Activated CD4-positive, alpha-beta T cell treated with anti-CD3 and anti-CD28 coated beads, Interleukin-2, amount 50 U/mL, for 1 hour (primary cell): ENCODE data around the gene PSG5.
"Not testable (repeated sequence)": the region's sequence is repeated elsewhere in the genome, so short reads cannot be mapped to it uniquely, and the experiment has no call there.

Source experiments
- DNase-seq: peaks from one replicate; pipeline ENCODE4 v3.0.0-alpha.2; 2020

The PSG5 gene

DNA sequence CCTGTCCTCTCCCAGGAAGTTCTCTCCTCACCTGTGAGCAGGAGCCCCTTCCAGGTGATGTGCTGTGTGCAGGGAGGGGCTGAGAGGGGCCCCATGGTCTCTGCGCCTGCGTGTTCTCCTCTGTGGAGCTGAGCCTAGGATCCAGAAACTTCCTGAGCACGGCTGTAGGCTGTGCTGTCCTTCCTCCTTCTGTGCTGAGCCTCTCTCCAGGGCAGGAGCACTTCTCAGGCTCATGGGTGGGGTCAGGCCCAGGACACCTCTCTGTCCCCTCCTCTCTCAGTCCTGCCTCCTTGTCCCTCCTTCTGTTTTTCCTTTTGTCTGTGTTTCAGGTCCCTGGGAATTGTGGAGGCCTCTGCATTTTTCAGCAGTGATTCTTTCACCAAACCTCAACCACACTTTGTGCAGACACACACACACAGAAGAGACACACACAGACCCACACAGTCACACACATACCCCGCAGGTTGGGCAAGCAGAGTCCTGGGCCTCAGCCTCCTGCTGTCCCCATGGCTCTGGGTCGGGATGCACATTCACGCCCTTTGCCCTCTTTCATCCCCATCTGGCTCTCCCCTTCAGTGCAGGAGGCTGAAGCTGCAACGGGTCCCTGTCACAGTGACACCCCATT is at the start of gene PSG5:
Gene PSG5 (minus strand): TSS at position 226 of the 625 bp plus-strand sequence. CDS start 131 bp downstream, at position 95.
- not testable (repeated sequence) for DNase-seq

DNA sequence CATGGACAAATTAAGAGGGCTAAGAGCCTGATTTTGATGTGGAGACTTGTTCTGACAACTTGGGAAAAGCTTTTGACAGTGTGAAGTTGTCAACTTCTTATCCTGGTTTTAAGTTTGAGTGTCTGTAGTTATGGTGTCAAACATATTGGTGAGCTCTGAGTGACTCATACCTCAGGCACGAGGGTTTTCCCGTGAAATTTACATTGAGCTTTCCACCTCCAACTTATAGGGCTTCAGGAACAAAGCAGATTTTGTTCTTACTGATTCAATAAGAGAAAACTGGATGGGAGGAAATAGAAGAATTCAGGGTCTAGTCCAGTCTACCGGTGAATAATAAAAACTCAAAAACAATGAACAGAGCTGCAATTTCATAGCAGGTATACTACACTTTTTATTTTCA is 49.4 kb upstream of the PSG5 start:
- DNase-seq, result not testable (repeated sequence)

DNA sequence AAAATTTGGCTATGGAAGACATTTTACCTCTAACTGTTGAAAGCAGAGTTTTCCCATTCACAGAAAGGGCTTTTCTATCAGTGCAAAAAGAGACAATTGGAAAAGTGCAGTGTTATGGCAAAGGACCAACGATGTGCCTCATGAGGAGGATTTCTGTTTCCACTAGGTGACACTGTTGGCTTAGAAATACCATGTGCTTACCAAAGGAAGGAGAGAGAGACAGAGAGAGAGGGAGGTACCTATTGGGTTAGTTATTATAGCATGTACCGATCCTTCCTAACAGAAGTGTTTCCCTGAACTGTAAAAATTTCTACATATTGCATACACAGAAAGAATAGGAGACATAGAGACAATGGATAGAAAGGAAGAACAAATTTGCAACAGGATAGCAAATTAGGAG is 43.0 kb upstream of the PSG5 start:
- no peak for DNase-seq

DNA sequence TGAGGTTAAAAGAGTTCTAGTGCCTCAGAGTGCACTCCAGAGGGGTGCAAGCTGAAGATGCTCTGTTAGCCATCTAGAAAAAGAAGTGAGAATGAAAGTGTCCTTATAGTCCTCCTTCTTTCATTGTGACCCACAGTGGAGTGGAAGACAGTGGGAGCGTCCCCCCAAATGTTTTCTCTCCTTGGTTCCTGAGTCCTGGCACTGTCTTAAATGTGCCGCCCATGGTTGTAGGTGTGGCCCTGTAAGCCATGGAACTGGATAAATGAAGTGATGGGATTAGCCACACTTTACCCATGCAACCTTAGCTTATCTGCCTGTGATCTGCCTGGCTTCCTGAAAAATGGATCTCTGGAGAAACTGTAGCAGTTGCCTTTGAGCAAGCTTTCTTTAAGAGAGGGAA is 42.4 kb upstream of the PSG5 start:
- DNase-seq, result not testable (repeated sequence)

DNA sequence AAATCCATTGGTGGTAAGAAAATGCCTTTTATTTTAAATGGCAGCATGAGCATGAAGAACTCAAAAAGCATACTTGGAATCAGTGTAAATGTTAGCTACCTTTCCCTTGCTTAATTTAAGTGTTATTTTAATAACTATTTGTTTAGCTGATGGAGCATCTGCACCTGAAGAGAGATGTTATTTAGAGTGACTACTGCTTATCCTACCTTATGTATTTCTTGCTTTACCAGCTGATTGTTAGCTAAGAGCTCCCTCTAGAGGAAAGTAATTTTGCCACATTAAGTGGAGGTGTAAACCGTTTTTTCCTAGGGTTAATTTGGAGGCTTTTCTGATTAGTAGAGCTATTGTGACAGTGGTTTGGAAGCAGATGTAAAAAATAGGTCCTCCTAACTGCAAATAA is 40.6 kb upstream of the PSG5 start:
- DNase-seq, result not testable (repeated sequence)

DNA sequence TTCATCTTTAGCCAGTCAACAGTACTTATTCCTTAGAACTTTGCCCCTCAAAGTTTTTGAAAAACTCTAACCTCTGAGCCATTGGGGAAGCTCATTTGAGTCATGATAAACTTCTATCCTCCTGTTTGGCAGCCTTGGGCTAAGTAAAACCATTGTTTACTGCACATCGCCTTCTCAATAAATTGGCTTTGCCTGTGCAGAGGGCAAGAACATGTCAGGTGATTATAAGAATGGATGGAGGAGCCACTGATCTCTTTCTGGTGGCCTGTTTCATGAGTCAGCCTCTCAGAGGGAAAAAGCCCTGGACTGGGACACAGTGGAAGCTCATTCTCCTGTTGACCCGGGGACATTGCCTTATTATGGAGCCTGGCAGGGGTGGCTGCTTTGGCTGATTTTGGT is 38.5 kb upstream of the PSG5 start:
- no peak for DNase-seq

DNA sequence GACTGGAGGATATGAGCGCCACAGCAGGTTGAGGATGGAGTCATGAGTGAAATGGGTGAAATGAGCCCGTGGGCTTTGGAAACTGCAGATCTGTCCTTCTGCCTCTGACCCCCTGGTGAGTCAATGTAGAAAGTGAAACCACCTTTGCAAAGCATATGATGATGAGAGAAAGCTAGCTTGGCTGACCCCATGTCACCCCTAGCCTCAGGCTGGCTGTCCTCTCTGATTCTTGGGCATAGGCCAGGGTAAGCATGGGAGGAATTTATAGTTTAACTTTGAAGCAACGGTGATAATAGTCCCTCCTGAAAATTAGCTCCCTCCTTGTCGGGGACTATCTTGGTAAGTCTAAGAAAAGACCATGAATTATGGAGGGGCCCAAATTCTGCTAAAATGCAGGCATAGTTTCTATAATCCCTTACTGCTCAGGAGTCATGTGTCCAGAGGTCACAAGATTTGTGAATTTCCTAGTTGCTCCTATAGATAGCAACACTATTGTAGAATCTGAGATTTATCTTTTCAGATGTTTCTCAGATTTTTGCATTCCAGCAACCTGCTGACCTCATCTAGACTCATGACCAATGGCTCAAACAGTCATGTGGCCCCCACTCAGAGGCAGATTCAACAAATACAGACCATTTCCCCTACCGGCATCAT is 38.0 kb upstream of the PSG5 start:
- DNase-seq, result not testable (repeated sequence)

DNA sequence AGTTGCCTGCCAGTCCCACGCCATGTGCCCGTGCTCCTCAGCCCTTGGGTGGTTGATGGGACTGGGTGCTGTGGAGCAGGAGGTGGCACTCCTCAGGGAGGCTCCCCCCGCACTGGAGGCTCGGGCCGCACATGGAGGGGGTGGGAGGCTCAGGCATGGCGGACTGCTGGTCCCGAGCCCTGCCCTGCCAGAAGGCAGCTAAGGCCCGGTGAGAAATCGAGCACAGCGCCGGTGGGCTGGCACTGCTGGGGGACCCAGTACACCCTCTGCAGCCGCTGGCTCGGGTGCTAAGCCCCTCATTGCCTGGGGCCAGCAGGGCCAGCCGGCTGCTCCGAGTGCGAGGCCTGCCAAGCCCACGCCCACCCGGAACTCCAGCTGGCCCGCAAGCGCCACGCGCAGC is 35.6 kb upstream of the PSG5 start:
- not testable (repeated sequence) for DNase-seq

DNA sequence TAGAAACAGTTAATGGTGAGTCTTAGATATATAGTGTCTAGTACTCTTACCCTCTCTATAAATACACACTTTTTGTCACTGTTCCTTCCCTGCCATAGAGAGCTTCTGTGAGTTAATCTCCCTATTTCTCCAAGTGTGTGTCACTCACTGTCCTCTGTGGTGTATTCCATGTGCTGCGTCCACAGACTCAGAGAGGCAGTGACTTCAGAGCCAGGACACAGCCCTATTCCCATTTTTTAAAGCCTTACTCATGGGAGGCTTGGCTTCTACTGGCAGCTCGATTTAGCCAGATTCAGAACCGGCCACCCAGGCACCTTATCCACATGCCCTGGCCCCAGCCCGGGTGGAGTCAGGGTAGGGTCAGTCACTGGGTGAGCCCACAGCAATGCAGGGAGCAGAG is 32.8 kb upstream of the PSG5 start:
- DNase-seq, result not testable (repeated sequence)

DNA sequence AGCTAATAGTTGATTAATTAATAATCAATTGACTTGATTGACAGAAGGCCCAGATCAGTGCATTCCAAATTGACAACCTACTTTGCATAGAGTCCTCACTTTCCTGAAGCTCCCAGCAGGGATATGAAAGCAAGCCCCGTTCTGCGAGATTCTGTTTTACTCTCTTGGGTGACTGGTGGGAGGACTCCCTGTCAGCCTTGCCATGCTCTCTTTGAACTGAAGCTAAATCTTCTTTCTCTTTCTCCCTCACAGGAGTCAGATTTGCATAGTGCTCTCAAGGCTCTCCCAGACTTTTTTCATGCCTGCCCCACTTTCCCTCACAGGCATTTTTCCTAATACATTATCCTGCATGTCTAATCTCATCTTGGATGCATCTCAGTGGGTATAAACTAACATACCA is 29.5 kb upstream of the PSG5 start:
- DNase-seq, result not testable (repeated sequence)

DNA sequence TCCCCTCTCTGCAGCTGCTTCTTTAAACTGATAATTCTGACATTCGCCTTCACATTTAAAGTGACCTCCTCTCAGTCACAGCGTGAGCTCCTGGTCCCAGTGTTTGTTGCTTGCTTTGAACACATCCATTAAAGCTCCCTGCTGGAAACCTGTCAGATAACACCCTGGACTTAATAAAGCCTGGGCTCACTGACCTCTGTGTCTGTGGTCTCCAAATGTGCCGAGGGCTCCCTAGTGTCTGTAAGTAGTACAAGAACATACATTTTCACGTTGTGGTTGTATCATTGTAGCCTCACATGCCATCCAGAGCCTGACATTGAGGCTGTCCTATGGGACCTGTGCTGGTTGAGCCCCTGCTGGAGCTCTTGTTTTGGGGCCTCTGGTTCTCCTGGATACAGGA is 21.7 kb upstream of the PSG5 start:
- no peak for DNase-seq

DNA sequence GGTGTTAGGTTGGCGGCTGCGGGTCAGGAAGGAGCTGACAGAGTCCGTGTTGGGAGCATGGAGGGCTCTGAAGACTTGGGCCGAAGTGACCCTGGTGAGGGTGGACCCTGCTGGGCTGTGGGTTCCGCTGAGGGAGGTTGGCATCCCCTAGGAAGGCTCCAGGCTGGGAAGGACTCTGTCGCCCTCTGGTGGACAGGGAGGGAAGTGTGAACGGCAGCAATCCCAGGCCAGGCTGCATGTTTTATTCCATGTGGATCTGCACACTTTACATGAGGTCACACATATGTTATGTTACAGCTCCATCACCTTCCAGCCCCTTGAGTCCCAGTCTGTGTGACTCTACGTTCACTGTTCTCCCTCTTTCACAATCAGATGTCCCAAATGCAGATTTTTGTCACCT is 20.8 kb upstream of the PSG5 start:
- DNase-seq, result peak; percentile 29

DNA sequence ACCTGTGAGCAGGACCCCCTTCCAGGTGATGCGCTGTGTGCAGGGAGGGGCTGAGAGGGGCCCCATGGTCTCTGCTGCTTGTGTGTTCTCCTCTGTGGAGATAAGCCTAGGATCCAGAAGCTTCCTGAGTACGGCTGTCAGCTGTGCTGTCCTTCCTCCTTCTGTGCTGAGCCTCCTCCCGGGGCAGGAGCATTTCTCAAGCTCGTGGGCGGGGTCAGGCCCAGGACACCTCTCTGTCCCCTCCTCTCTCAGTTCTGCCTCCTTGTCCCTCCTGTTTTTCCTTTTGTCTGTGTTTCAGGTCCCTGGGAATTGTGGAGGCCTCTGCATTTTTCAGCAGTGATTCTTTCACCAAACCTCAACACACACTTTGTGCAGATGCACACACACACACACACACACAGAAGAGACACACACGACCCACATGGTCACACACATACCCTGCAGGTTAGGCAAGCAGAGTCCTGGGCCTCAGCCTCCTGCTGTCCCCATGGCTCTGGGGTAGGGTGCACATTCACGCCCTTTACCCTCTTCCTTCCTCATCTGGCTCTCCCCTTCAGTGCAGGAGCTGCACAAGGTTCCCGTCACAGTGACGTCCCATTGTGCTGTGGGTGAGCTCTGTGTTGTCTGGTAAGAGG is 19.3 kb upstream of the PSG5 start, which contains the start of gene PSG4:
Gene PSG4 (minus strand): TSS at position 168 of the 635 bp plus-strand sequence. CDS start 102 bp downstream, at position 66.
- DNase-seq, result not testable (repeated sequence)

DNA sequence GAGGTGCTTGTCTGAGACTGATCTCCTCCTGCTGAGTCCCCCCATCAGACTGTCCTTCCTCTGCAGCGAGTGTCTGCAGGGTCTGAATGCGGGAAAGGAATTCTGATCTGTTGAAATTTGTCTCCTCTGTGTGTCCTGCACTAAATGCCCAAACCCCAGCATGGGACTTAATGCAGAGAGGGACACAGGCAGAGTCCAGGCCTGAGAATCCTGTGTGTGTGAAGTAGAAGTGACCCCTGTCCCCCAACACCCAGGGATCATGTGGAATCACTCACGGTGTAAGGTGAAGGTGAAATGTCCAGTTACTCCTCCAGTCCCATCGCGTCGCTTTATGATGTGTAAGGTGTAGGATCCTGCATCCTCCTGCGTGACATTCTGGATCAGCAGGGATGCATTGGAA is 17.3 kb upstream of the PSG5 start:
- not testable (repeated sequence) for DNase-seq

DNA sequence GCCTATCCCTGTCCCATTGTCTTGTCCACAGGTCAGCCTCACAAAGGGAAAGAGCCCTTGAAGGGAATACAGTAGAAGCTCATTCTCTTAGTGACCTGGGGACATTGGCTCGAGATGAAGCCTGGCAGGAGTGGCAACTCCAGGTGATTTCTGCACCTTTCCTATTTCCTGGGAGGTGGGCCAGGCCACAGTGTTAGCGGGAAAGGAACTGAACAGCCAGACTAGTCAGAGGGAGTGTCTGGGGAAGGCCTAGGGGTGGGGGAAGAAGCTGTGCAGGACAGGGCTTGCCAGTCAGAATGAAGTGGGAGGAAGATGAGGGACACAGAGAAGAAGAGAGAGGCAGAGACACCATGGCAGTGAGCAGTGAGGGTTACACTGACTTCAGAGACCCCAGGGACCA is 15.6 kb upstream of the PSG5 start:
- DNase-seq, result not testable (repeated sequence)

DNA sequence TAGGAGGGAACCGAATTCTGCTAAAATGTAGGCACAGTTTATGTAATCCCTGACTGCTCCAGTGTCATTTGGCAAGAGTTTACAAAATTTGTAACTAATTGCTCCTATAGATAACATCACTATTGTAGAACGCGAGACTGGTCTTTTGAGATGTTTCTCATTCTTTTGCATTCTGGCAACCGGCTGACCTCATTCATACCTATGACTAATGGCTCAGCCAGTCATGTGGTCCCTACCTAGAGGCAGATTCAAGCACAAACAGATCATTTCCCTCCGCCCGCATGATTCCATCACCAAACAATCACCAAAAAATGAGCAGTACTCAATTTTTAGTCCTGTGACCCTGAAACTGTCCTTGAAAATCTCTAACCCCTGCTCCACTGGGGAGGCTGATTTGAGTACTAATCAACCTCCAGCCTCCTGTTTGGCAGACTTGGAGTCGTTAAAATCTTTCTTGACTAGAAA is 15.0 kb upstream of the PSG5 start:
- not testable (repeated sequence) for DNase-seq

DNA sequence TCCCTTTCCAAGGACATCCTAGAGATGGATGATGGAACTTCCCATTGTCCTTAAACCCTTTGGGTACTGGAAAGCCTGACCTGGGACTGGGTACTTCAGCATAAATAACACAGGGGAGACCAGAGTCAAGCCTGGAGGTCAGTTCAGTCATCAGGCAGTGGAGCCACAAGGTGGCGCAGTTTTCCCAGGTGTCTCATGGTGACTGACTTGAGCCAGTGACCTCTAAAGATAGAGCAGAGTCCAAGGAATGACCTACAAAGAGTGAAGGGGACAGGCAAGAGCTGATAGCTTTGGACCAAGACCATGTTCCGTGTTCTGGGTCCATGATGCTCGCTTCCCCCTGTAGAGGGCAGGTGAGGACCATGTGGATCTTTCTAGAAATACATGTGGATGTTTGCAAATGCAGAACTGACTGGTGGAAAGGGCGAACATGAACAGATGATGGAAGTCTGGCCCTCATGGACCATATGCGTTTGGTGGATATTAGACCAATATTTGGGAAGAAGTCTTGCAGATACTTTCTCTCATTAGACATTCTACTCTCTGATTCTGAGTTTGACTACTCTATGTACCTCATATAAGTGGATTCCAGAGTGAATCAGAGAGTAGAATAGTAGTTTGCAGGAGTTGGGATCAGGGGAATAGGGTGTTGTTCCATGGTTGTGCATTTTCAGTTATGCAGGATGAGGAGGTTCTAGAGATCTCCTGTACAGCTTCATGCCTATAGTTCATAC is 12.5 kb upstream of the PSG5 start:
- DNase-seq, result not testable (repeated sequence)

DNA sequence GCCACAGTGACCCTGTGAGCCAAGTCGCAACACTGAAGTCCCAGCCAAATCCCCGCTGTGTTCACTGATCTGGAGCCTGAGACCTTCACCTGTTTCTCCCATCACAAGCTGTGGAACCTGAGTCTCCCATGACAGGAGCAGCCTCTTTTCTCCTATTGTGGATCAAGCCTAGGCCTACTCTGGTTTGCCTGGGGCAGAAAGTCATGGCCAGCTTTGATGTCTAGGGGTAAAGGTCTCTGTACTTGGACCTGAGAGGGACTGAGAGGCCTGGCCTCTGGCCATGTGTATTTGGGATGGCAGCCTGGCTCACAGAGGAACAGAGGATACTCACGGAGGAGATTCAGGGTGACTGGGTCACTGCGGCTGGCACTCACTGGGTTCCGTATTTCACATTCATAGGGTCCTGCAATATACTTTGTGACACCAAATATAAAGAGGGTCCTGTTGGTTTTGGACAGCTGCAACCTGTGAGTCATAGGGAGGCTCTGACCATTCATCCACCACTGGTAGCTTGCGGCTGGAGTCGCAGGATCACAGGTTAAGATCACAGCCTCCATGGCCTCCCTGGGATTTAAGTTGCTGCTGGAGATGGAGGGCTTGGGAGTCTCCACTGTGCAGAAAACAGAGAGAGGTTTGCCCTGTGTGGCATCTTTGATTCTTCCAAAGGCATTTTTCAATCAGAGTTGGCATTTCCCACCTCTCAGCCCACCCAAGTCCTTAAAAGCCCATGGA is 11.5 kb upstream of the PSG5 start:
- not testable (repeated sequence) for DNase-seq

DNA sequence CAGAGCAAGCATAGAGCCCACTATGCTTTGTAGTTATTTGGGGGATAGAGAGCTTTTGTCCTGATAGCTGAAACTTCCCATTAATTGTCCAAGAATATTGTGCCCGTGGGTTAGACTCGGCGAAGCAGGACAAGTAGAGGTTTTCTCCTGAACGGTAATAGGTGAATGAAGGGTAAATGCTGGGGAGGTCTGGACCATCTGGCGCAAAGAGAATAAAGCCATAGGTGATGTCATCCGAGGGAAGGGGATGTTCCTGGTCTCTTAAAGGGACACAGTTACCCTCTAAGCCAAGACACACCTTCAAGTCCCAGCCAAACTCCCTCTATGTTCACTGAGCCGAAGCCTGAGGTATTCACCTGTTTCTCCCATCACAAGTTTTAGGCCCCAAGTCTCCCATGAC is 8.1 kb upstream of the PSG5 start:
- not testable (repeated sequence) for DNase-seq

DNA sequence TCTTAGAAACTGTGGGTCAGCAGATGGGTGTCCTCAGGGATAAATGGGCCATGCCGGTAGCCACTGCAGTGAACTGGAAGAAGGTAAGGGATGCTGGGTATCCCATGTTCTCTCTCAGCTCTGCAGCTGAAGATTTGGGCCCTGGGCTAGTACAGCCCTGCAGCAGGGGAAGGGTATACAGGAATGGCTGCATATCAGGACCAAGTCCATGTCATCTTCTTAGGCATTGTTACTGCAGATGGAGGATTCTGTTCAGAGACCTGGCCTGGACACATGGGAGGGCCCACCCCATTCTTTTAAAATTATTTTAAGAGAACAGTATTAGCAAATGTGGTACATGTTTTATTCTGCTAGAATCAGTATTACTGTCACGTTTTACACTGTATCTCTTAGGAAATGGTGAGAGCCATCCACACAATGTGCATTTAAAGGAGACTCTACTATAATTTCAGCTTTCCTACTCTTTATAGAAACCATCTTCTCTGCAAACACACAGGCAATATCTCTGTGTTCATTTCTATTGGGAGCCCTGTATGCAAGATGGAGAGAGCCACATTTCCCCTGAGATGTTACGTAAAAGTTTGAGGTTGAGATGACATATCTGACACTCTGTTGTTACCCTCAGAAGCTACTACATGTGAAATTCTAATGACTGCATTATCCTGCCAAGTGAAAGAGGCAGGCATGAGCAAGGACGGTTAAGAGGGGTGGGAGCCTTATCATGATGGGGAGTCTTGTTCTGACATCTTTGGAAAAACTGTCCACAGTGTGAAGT is 6.2 kb upstream of the PSG5 start:
- DNase-seq, result not testable (repeated sequence)

DNA sequence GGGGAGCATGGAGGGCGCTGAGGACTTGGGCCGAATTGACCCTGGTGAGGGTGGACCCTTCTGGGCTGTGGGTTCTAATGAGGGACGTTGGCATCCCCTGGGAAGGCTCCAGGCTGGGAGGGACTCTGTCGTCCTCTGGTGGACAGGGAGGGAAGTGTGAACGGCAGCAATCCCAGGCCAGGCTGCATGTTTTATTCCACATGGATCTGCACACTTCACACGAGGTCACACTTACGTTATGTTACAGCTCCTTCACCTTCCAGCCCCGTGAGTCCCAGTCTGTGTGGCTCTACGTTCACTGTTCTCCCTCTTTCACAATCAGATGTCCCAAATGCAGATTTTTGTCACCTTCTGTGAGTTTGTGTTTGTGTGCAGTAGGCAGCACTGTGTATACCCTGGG is 1.8 kb upstream of the PSG5 start:
- DNase-seq, result not testable (repeated sequence)
